Measurements from ENCODE around the gene ANKRD12. TPM values are rescaled to one million over a fixed set of nuclear protein-coding genes. Genes with fewer than 3 reads are reported as not detected.

Gene ANKRD12
- total and polyA plus RNA-seq, 2 experiments from 2014 or later = 23.9 to 92.4 TPM

GRCh38 chr18:9113468-9114149 is 23.0 kb upstream of the ANKRD12 start (continued):
- TF ChIP-seq ZNF462 (CRISPR knock-in tag; IDR thresholded peaks at IDR 0.05) = no peak
- TF ChIP-seq EZH2phosphoT487 (IDR thresholded peaks at IDR 0.05; ENCODE audit: unreplicated experiment) = no peak

- Mint-ChIP-seq H3K4me1 (peaks cover 24% of the 10 kb centered on the region), H3K4me3 (no peak overlapping the region), H3K27ac (no peak overlapping the region), H3K27me3 (ENCODE audit: insufficient read depth, low read depth, poor library complexity) (peaks cover 2% of the 10 kb centered on the region), H3K36me3 (ENCODE audit: low read depth) (peaks cover 42% of the 10 kb centered on the region), H3K9me3 (no peaks in the 10 kb centered on the region)
- DNase-seq (ENCODE audit: low spot score) (no peak), ATAC-seq (no peak)
- H3K4me1 ChIP-seq (ENCODE audit: insufficient read depth) = peaks cover 37% of the 10 kb centered on the region
- no peak overlapping the region for H3K4me3 ChIP-seq
- H3K4me2 ChIP-seq = no peak overlapping the region
- H3K9me2 ChIP-seq (ENCODE audit: insufficient read depth) = no peaks in the 10 kb centered on the region
- no peak overlapping the region for H3K27ac ChIP-seq (ENCODE audit: low read depth)
- no peaks in the 10 kb centered on the region for H3F3A ChIP-seq (replicated peaks; ENCODE audit: low read depth)
- peaks cover 20% of the 10 kb centered on the region; the same call in 1 of the 2 replicates for H3K36me3 ChIP-seq (ENCODE audit: insufficient read depth)
- H2AFZ ChIP-seq = no peak overlapping the region
- no peaks in the 10 kb centered on the region for H3K27me3 ChIP-seq (ENCODE audit: insufficient read depth)
- peaks cover 41% of the 10 kb centered on the region for H4K20me1 ChIP-seq (replicated peaks; ENCODE audit: insufficient read depth)
- peaks cover 99% of the 10 kb centered on the region for H3K79me2 ChIP-seq (replicated peaks; ENCODE audit: insufficient read depth)
- TF ChIP-seq CTCF (conservative IDR thresholded peaks at IDR 0.05; ENCODE audit: low read depth in 2 of 2) (no peak), POLR2AphosphoS5 (IDR thresholded peaks at IDR 0.05; ENCODE audit: low read depth) (no peak), JUNB (IDR thresholded peaks at IDR 0.05; ENCODE audit: unreplicated experiment) (no peak), NANOG (IDR thresholded peaks at IDR 0.05; ENCODE audit: borderline replicate concordance) (no peak), STAT1 (IDR thresholded peaks at IDR 0.05; ENCODE audit: unreplicated experiment) (no peak), EZH2 (IDR thresholded peaks at IDR 0.05; ENCODE audit: low read depth, unreplicated experiment) (no peak), EZH2phosphoT487 (IDR thresholded peaks at IDR 0.05; ENCODE audit: unreplicated experiment) (no peak), REST (IDR thresholded peaks at IDR 0.05; ENCODE audit: unreplicated experiment) (no peak), CREB1 (CRISPR knock-in tag; IDR thresholded peaks at IDR 0.05; ENCODE audit: low read depth) (no peak)
Measured at GRCh38 chr18:9115984-9116383, 20.6 kb upstream of the ANKRD12 start.
